NCI-H82 treated with DMSO at 0.1 percent for 48 hours (cell line): Measurements from ENCODE around the gene BRINP3.
"Not testable (repeated sequence)": the region's sequence is repeated elsewhere in the genome, so short reads cannot be mapped to it uniquely, and the experiment has no call there.

Experiments used
- DNase-seq: peaks from one replicate; lab custom pipeline; 2025; ENCODE audit not compliant: unreplicated experiment; lab: John Stamatoyannopoulos, UW

BRINP3 gene

GRCh38 chr1:190477762-190478148 lies at the start of gene BRINP3:
TSS of gene BRINP3 (minus strand) at chr1:190477864.
- DNase-seq = no peak

GRCh38 chr1:190511554-190511953 lies 33.9 kb upstream of the BRINP3 start:
- no peak for DNase-seq

GRCh38 chr1:190507357-190507756 lies 29.7 kb upstream of the BRINP3 start:
- DNase-seq = no peak

GRCh38 chr1:190504539-190504938 lies 26.9 kb upstream of the BRINP3 start:
- not testable (repeated sequence) for DNase-seq

GRCh38 chr1:190497565-190497964 lies 19.9 kb upstream of the BRINP3 start:
- DNase-seq = no peak

- DNase-seq = no peak
Observed at GRCh38 chr1:190494451-190494850, 16.8 kb upstream of the BRINP3 start.

- DNase-seq = no peak
Observed at GRCh38 chr1:190491404-190491803, 13.7 kb upstream of the BRINP3 start.

GRCh38 chr1:190484045-190484444 lies 6.4 kb upstream of the BRINP3 start:
- DNase-seq = no peak

GRCh38 chr1:190480231-190480630 lies 2.6 kb upstream of the BRINP3 start:
- DNase-seq = no peak

- DNase-seq = peak; percentile 39
Observed at GRCh38 chr1:190479516-190479915, 1.9 kb upstream of the BRINP3 start.

GRCh38 chr1:190479050-190479397 lies 1.4 kb upstream of the BRINP3 start:
- peak; percentile 82 for DNase-seq

- peak; percentile 91 for DNase-seq
Observed at GRCh38 chr1:190478149-190479049, 735 bp upstream of the BRINP3 start.

GRCh38 chr1:190476806-190477205 lies 858 bp downstream of the BRINP3 start:
- no peak for DNase-seq

- DNase-seq = no peak
Observed at GRCh38 chr1:190476321-190476720, 1.3 kb downstream of the BRINP3 start.

GRCh38 chr1:190475421-190476141 lies 2.1 kb downstream of the BRINP3 start:
- DNase-seq = no peak

- no peak for DNase-seq
Observed at GRCh38 chr1:190474650-190475211, 2.9 kb downstream of the BRINP3 start.

GRCh38 chr1:190474010-190474409 lies 3.7 kb downstream of the BRINP3 start:
- no peak for DNase-seq

- DNase-seq = no peak
Observed at GRCh38 chr1:190472494-190472893, 5.2 kb downstream of the BRINP3 start.

- DNase-seq = no peak
Observed at GRCh38 chr1:190472042-190472441, 5.6 kb downstream of the BRINP3 start.

GRCh38 chr1:190464690-190465089 lies 13.0 kb downstream of the BRINP3 start:
- DNase-seq = no peak

- no peak for DNase-seq
Observed at GRCh38 chr1:190456129-190456528, 21.5 kb downstream of the BRINP3 start.

- no peak for DNase-seq
Observed at GRCh38 chr1:190455631-190456030, 22.0 kb downstream of the BRINP3 start.
